Lower leg skin (tissue), 3 donors: ENCODE results near the gene F7.

Experiments
- POLR2A ChIP-seq, 2 donors: fragments of 450-650 bp; IDR thresholded peaks; one replicate each; pipeline ENCODE4 v1.6.1; 2016 to 2017; ENCODE audit warnings: antibody characterized with exemption in 2 of 2, mild to moderate bottlenecking in 1 of 2, moderate library complexity in 1 of 2
- TF ChIP-seq, protein P1 (sequence below), 3 donors: fragments of 450-650 bp; IDR thresholded peaks; one replicate each; pipeline ENCODE4 v1.5.1; 2016; ENCODE audit warnings: antibody characterized with exemption in 3 of 3, mild to moderate bottlenecking in 3 of 3, moderate library complexity in 2 of 3

DNA sequence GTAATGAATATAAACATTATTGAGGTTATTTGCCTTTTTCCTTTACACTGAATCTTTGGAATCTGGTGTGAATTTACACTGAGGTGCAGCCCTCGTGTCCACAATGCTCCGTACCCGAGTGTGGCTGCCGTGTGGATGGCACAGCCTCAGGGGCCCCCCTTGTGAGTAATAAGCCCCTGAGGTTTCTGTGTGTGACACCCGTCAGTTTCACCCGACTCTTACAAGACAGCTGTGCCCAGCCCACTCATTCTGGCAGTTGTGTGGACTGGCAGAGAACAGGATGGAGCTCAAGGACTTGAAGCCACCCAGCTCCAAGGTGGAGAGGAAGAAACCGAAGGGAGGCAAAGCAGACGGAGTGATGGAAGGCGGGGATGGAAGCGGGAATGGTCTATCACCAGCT lies 60.7 kb downstream of the F7 start:
- TF ChIP-seq, protein P1, sequence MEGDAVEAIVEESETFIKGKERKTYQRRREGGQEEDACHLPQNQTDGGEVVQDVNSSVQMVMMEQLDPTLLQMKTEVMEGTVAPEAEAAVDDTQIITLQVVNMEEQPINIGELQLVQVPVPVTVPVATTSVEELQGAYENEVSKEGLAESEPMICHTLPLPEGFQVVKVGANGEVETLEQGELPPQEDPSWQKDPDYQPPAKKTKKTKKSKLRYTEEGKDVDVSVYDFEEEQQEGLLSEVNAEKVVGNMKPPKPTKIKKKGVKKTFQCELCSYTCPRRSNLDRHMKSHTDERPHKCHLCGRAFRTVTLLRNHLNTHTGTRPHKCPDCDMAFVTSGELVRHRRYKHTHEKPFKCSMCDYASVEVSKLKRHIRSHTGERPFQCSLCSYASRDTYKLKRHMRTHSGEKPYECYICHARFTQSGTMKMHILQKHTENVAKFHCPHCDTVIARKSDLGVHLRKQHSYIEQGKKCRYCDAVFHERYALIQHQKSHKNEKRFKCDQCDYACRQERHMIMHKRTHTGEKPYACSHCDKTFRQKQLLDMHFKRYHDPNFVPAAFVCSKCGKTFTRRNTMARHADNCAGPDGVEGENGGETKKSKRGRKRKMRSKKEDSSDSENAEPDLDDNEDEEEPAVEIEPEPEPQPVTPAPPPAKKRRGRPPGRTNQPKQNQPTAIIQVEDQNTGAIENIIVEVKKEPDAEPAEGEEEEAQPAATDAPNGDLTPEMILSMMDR (IDR thresholded peaks at IDR 0.05), result no peak
- no peak for TF ChIP-seq POLR2A (IDR thresholded peaks at IDR 0.05)
